HuH-7.5 (cell line): ENCODE measurements around the gene COBL.

Experiments used
- DNase-seq: peaks from one replicate; pipeline ENCODE4 v3.0.0; 2011; ENCODE audit warnings: low spot score

The COBL gene

DNA sequence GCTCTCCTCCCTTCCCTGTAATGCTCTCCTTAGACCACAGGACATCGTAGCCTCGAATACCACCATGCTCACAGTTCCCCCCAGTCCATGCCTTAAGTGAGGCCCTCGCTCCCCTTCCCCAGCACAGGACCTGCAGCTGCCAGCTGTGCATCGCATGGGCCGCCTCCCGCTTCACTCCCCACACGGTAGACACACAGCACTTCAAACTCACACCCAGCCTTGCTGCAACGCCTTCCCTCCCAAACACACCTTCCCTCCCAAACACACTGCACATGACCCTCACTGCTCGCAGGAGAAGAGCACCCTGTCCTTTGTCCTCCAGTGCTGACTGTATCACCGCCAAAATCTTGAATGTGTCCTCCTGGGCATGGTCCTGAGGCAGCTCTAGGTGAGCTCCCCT lies 42.6 kb downstream of the COBL start:
- DNase-seq: no peak

DNA sequence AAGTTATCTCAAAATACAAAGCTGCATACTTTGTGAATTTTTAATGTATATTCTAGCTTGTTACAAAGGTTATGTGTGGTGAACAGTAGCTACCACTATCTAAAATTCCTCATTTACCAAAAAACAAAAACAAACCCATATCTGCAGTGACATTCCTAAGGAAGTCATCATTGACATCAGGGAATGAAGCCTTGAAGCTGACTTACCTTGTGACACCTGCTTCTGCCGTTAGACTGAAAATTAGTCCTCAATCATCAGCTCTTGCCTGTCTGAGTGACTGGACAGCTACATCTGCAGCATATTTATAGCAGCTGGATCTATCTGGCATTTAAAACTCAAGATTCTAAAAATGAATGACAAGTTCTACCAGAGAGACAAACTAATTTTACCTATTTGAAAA lies 43.2 kb downstream of the COBL start:
- no peak for DNase-seq

DNA sequence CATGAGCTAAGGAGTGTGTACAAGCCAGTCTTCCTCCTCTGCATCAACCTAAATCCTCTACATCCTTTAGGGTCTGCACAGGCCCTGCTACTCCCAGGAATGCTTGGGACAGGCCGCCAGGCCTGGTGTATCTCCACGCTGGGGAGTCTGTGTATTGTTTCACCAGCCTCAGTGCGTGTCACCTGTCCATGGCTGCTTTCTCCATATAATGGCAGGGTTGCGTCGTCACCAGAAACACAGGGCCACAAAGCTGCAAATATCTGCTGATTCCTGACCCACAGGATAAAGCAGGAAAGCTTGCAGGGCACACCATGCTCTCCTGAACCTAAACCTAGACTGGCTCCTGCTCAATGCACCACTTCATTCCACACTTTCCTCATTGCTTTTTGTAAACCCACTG lies 45.6 kb downstream of the COBL start:
- DNase-seq: no peak

DNA sequence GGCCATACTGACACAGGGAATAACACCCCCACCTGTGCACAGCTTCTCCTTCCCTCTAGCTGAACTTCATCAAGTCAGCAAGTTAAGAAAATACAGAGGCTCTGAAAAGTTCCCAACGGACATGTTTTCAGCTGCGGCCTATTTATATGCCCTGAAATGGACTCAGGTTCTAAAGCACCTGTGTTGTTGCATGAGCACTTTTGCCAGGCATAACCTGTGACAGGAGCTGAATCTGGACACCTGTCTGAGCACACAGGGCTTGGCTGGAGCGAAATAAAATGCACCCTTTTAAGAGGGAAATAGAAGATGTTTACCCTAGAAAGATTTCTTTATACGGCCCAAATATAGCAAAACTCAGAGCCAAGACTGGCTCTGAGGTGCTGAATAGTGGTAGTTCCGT lies 46.7 kb downstream of the COBL start:
- no peak for DNase-seq

DNA sequence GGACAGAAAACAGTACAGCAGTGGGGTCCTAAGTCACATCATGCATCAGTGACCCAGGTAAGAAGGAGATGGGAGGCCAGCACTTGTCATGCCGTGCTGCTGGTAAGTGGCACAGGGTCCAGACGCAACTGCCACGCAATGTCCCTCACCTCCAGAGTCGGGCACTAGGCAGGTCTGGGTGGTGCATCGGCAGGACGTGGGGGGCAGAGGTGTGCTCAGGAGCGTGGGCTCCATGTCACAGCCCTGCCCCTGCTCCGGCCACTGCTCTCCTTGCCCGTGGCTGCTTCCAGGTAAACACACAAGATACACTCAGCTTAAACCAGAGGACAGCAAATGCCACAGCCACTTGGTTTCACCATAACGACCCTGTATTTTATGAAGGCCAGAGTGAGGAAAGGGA lies 47.3 kb downstream of the COBL start:
- no peak for DNase-seq

DNA sequence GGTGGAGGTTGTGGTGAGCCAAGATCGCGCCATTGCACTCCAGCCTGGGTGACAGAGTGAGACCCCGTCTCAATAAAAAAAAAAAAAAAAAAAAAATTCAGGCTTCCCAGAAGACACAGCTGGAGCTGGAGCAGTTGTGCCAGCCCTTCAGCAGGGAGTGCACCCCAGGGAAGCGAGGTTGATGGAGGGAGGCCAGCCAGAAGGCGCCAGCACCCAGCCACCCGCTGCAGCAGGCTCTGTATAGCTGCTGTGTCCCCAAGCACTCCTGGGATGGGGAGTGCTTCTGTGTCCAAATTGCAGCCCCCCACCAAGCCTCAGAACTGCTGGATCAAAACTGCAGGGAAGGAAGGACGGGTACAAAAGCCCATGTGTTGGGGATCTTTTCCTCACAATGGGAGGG lies 47.8 kb downstream of the COBL start:
- no peak for DNase-seq

DNA sequence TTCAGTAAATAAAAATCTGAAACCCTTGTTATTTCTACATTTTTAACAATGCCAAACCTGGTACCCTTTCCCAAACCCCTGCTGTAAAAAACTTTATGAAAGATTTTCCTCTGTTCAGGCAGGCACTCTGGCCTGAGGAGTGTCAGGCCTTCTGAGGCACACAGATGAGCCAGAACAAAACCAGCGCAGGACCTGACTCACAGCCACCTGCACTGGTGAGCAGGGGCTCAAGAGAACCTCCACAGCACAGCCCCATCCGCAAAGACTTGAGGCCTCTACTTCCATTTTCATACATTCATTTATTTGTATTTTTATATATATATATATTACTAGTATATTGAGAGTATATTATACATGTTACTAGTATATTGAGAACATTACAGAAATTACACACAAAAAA lies 49.4 kb downstream of the COBL start:
- DNase-seq: no peak

DNA sequence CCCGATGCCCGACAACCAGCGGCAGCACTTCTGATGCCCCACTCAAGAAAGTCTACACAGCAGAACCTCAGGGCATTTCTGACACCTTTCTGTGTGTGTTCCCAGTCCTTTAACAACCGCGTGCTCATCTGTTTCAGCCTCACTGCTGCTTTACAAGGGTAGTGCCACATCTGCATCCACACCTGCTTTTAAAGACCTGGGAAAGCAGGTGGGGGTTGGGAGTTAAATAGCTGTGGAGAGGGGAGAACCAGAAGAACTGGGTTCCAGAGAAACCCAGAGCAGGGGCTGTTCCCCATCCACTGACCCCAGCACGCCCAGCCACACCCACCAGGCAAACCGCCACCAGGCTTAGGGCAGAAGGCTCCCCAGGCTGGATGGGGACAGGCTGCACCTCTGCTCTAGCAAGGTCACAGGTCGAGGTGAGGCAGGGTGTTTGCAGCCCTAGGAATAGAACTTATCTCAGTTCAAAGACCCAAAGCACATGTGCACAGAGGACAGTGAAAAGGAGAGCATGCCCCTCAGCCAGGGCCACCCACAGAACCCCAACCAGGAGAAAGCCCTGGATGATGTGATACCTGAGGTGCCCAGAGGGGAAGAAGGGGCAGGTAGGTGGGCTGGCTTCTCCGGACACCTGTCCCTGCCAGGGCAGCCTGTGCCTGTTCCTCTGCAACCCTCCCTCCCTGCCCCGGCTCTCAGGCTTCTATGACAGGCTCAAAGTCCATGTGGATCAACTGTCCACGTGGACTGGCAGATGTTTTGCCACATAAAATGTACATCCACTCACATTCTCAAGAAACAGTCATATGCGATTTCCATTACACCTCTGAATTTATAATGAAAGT lies 51.3 kb downstream of the COBL start:
- peak; percentile 56 for DNase-seq

DNA sequence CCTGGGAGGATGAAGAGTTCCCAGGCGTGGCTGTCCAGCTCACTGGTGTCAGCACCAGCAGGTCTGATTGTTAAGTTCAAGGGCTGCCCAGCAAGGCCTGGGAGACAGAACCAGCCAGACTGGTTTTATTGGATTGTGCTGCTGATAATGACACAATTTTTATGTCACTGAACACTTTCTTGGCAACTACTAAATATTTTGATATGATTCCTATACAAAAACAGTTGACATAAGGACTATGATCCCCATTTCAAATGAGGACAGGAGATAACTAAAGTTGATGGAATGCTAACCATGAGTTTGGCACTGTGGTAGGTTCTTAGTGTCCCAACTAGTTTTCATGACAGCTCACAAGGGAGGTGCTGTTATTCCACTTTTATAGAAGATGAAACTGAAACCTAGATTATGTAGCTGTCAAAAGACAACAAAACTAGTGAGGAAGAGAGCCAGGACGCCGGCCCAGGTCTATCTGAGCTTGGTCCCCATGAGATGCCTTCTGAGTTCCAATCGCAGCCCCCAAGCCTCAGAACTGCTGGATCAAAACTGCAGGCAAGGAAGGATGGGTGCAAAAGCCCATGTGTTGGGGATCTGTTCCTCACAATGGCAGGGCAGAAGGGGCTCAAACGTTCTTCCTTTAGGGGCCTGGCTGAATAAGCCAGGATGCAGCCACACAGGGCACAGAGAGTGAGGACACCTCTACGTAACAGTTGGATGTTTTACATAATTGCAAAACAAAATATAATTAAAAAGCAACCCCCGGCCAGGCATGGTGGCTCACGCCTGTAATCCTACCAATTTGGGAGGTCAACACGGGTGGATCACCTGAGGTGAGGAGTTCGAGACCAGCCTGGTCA lies 52.8 kb downstream of the COBL start:
- DNase-seq: no peak

DNA sequence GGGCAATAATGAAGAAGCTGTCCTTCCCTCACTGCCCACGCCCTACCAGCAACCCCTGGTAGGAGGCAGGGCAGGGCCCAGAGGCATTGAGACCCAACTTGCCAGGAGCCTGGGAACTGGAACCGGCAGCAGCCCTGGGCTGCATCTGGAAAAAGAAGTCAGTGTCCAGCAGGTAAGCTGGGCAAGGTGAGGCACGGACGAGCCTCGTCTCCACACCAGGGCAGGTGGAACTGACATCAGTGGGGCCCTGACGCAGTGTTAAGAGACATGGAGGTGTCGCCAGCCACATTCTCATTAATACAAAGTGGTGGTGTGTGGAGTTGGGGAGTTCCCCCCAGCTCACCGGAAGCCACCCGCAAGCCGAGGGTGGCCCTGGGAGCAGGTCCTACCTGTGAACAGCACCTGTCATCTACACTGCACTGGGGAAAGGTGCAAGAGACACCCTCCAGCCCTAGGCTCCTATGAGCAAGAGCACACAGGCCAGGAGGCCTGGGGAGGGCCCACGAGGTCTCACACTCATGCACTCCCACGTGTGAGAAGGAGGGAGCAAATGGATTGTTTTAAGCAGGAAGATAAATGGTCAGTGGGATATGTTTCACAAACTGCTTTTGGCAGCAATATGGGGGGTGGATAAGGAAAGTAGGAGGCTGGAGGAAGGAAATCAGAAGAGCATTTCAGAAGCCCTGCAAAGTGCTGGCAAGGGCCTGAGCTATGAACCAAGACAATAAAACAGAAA lies 53.6 kb downstream of the COBL start:
- no peak for DNase-seq

DNA sequence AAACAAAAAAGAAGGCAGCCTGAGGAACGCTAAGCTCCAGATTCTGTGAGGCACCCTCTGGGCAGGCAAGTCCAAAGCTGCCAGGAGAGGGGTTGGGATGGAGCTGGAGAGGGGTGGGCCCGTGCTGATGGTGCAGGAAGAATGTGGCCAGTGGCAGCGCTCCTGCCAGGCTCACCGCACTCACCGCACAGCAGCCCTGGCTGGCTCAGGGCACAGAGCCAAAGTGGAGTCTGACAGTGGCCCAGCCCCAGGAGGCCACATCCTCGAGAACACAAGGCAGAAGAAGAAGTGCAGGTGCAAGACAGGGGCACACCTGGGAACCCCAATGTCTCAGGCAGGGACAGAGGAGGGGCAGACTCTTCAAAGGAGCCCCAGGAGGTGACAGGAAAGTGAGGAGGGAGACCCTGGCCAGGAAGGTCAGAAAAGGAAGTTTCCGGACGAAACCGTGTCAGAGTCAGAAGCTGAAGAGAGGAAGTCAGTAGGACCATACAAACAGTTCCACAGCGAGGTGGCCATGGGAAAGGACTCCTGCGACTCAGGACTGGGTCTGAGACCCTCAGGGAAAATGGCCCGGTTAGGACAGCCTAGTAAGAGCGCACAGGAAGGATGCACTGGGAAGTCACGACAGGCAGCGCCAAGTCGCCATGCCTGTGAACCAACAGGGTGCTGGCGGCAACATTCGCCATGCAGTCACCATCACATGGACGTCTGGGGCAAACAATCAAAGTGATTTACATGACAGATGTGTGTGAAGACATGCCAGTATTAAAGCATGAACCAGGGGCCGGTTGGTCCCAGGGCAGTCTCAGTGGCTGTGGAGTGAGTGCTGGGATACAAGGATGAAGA lies 54.4 kb downstream of the COBL start:
- no peak for DNase-seq

DNA sequence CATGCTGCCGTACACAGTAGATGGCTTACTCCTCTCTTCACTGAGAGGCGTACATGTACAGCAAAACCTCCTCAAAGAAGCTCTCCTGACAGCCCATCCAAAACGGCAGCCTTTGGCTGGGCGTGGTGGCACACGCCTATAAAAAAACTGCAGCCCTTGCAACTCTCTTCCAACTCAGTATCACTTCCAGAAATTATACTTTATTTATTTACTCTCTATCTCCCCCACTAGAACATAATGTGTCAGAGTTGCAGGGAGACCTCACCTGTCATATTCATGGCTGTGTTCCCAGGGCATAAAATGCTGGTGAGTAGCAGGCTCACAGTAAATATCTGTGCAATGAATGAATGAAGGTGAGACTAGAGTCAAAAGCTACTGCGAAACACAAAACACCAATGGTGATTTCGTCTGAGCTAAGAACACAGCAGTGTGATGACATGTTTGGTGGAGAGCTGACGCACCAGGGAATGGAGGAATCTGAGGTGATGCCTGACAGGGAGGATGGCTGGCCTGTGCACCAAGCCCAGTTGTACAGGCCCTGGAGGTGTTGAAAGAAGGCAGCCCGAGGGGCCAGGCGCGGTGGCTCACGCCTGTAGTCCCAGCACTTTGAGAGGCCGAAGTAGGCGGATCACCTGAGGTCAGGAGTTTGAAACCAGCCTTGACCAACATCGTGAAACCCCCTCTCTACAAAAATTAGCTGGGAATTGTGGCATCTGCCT lies 55.3 kb downstream of the COBL start:
- no peak for DNase-seq

DNA sequence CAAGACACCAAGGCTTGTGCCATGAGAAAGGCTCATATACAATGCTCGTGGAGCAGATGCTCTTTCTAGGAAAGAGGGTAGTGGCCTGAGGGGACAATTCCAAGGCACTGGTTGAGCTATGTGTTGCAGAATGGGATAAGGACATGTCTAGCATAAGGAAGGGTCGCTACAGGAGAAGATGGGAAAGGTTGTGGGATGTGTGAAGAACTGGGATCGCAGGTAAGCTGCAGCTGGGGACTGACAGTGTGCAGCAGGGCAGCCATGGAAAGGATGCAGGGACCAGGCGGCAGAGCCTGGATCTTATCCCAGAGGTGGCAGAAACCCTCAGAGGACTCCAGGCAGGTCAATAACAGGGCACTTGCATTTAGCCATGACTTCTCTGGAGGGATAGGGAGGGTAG lies 56.1 kb downstream of the COBL start:
- no peak for DNase-seq

DNA sequence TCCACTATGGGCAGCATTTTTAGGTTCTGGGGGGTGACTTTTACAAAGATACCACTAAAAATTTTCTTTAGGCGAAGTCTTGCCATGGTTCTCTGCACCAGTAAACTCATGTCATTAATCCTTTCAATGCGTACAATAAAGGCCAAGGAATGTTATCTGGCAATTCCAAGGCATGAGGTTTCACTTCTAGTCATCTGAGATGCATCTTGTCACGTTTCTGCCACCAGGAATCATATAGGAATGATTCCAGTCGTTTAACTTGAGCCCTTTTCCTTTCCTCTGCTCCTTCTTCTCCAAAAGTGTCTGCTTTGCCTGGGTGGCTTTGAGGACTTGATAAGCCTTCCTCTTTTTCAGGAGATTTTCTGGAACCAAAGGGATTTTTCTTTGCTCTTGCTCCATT lies 56.8 kb downstream of the COBL start:
- no peak for DNase-seq

DNA sequence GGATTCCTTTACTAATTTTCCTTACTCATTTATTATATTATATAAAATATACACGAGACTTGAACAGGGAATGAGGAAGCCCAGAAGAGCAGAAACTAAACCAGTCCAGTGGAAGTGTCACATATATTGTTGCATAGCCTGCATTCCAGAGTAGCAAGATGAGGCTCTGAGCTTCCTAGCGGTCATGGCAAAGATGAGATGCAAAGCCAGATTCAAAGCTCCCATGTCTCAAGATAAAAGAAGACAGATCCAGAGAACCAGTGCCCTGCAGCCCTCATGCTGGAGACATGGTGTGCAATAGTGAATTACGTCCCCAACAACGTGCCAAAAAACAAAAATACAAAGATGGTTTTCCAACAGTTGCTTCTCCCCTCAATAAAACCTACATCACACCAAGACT lies 59.7 kb downstream of the COBL start:
- no peak for DNase-seq

DNA sequence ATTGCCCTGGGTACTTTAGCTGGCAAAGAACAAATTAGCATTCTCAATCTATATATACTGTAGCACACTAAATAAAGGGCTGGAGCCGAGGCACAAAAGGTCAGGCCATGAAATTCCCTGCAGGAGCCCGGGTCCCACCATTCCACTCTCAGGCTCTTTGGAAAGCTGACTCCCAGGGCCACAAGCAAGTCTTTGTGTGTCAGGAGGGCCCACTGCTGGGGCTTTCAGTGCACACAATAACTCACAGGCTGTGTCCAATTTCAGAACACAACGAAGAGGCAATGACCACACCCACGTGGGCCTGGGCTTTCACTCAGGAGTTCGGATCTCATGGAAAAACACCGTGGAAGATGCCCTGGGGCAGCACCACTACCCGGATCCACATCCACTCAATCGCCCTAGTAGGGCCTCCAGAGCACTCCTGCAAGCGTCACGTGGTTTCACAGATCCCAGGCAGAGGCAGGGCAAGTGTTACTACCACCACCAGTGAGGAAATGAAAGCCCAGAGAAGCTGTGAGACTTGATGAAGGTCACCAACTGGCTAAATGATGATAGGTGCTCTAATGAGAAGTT lies 60.3 kb downstream of the COBL start:
- no peak for DNase-seq

DNA sequence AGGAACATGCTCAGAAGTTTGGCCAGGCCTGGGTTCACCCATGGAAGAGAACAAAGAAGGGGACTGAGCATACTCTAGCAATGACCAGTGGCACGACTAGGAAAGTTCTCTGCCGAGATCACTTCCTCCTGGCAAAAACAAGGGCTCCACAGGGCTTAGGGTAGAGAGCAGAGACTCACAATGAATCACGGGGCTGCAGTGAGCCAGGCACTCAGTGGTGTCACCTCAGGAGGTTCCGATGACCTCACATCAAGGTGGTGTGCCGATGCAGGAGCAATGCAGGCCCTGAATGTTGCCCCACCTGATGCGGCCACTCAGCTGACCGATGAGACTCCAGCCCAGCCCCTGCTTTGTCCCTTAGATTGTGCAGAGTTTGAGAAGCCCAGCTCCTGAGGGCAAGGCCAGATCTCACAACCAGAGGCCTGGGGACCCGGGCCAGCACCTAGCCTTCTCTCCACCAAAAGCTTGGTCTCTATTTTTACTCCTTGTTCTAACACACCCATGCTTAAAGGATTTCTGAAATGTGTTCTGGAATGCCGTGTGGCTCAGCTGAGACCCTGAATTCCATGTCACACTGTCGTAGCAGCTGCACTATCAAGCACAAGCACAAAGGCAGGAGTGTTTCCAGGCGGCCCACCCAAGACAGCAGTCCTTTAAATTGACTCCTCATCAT lies 60.9 kb downstream of the COBL start:
- no peak for DNase-seq

DNA sequence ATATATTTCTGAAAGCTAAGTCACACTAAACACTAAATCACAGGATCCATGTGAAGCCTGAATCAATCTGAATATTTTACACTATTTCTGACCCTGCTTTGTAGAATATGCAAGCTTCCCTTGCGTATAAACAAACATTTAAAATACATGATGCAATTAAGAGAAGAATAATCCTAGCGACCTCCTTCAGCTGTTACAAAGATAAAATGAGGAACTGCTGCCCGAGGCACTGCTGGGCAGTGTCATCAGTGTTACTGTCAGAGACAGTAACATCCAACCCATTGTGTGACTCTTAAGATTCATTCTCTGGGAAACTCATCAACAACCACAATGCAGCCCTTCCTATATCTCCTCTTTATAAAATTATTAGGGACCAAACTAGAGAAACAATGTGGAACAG lies 61.6 kb downstream of the COBL start:
- DNase-seq: no peak

DNA sequence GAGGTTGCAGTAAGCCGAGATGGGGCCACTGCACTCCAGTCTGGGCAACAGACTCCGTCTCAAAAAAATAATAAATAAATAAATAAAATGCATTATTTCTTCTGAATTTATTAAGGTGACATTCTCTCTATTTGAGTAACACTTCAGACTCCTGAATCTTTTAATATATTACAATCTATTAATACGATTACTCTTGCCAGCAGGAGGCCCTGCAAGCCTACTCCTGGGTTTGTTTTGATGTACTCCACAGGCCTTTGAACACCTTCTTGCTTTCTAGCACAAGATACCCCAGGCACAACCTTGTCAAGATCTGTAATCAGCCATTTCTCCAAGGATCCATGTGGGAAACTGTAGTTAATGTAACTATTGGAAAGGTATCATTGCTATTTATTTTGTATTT lies 63.5 kb downstream of the COBL start:
- DNase-seq: no peak

DNA sequence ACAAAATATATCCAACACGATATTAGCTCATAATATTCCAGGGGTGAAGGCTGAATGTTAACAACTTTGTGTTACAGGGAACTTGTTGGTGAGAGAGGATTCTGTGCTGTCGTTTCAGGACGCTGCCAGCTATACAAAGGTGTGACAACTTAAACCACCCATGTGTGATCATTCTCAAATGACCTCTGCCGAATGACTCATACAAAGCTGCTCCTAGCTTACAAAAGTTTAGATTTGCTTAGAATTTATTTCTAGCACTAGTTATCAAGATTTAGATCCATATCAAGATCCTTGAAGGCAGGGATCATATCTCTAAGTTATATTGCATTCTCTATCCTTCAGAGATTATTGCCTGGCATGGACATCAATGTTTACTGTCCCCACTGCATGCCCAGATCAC lies 65.3 kb downstream of the COBL start:
- no peak for DNase-seq
